Lung (tissue), 12 donors: Measurements from ENCODE around the gene ZNF787. TPM values are rescaled to one million over a fixed set of nuclear protein-coding genes. Genes with fewer than 3 reads are reported as not detected.

Experiments
- ATAC-seq: fragments of 200-7000 bp; cut with Tn5 transposase; one replicate; pipeline ENCODE4 v1.9.1; 2020; ENCODE audit warnings: moderate number of reproducible peaks; ENCODE audit not compliant: insufficient read depth, low FRiP score
- DNase-seq, 3 donors: peaks; one replicate each; pipeline ENCODE4 v3.0.0-alpha.2; 2013 to 2017
- H3K27ac ChIP-seq, 2 donors: one replicate each; pipeline ENCODE4 v1.5.1; 2013; ENCODE audit warnings: mild to moderate bottlenecking in 2 of 2, moderate library complexity in 2 of 2, control low read depth in 1 of 2, inconsistent platforms in 1 of 2, low read depth in 1 of 2, low read length in 1 of 2
- H3K27me3 ChIP-seq, 3 donors: one replicate each; pipeline ENCODE4 v1.5.1; 2013; ENCODE audit warnings: low read length in 2 of 3; ENCODE audit not compliant: control insufficient read depth in 3 of 3, insufficient read depth in 3 of 3
- H3K36me3 ChIP-seq, 4 donors: one replicate each; pipeline ENCODE4 v1.5.1; 2013; ENCODE audit warnings: low read length in 4 of 4, mild to moderate bottlenecking in 1 of 4, moderate library complexity in 1 of 4; ENCODE audit not compliant: control insufficient read depth in 4 of 4, insufficient read depth in 4 of 4
- H3K4me1 ChIP-seq, 5 donors: one replicate each; pipeline ENCODE4 v1.5.1; 2013; ENCODE audit warnings: low read length in 5 of 5, mild to moderate bottlenecking in 2 of 5, moderate library complexity in 1 of 5; ENCODE audit not compliant: control insufficient read depth in 5 of 5, insufficient read depth in 5 of 5
- H3K4me3 ChIP-seq: one replicate; pipeline ENCODE4 v1.5.1; 2013; ENCODE audit warnings: mild to moderate bottlenecking, control low read depth, moderate library complexity
- H3K9ac ChIP-seq, 2 donors: one replicate each; pipeline ENCODE4 v1.5.1; 2013; ENCODE audit warnings: low read length in 2 of 2, control low read depth in 1 of 2; ENCODE audit not compliant: insufficient read depth in 1 of 2
- H3K9me3 ChIP-seq, 4 donors: one replicate each; pipeline ENCODE4 v1.5.1; 2013; ENCODE audit warnings: low read length in 3 of 4, mild to moderate bottlenecking in 1 of 4, moderate library complexity in 1 of 4; ENCODE audit not compliant: control insufficient read depth in 4 of 4, insufficient read depth in 3 of 4
- CTCF ChIP-seq: IDR thresholded peaks from 2 replicates; pipeline ENCODE4 v1.5.1; 2012; ENCODE audit warnings: mild to moderate bottlenecking; ENCODE audit errors: control extremely low read depth, extremely low read depth
- WGBS, 2 donors: extraction: QIAGEN DNeasy Blood & Tissue Kit; methylation state at CpG; one replicate each; pipeline ENCODE4 v1.1.7; 2013; 5-methylcytosine and 5-hydroxymethylcytosine counted together
- polyA plus RNA-seq, 2 donors: library from polyadenylated mRNA; stranded (reverse); fragments of 200-250 nt; gene quantifications; one replicate each; pipeline ENCODE4 v1.2.1, GENCODE V29; 2013
- total RNA-seq, 2 donors: library from RNA; depleted of rRNA in 1 of 2; stranded (reverse); fragments of >200 nt in 1 of 2; gene quantifications; one replicate each; pipeline ENCODE4 v1.2.1, GENCODE V29; 2014 to 2021
- donor health status: control.
- donor health status: control.
- donor health status: Bipolar disorder and iron deficiency.
- donor health status: healthy.
- donor health status: DM: yes; HTN: yes; CAD: no.

ZNF787 gene
- total and polyA plus RNA-seq, 4 donors: 27.5 to 44.7 (median 32.2) TPM

GRCh38 chr19:56155124-56155687, 34.1 kb upstream of the ZNF787 start:
- Histone ChIP-seq H3K9ac (no peak overlapping the region), H3K4me1 (peaks cover 0 to 5% (median 0%) of the 10 kb centered on the region in 5 donors), H3K27ac (no peak overlapping the region), H3K27me3 (no peaks in the 10 kb centered on the region), H3K4me3 (no peak overlapping the region), H3K9me3 (no peaks in the 10 kb centered on the region), H3K36me3 (peaks cover 5 to 23% (median 20%) of the 10 kb centered on the region in 4 donors)
- no peak for DNase-seq
- no peak for TF ChIP-seq CTCF
- 71 to 83% methylated on average over 17 of the region's 17 CpGs for WGBS, 2 donors
- ATAC-seq: no peak

GRCh38 chr19:56153507-56153906, 32.4 kb upstream of the ZNF787 start:
- Histone ChIP-seq H3K4me1 (peaks cover 0 to 6% (median 0%) of the 10 kb centered on the region in 5 donors), H3K9me3 (no peaks in the 10 kb centered on the region), H3K9ac (no peak overlapping the region), H3K4me3 (no peak overlapping the region), H3K36me3 (peaks cover 0 to 15% (median 14%) of the 10 kb centered on the region in 4 donors), H3K27me3 (no peaks in the 10 kb centered on the region), H3K27ac (peak overlapping the region in 1 of 2 donors; percentile 58)
- no peak for TF ChIP-seq CTCF
- WGBS, 2 donors: 24 to 45% methylated on average over 6 of the region's 6 CpGs
- ATAC-seq (no peak), DNase-seq (no peak)

GRCh38 chr19:56152644-56153043, 31.5 kb upstream of the ZNF787 start:
- H3K27me3 ChIP-seq: no peaks in the 10 kb centered on the region
- H3K27ac ChIP-seq: peak overlapping the region in 1 of 2 donors; percentile 58
- peaks cover 0 to 19% (median 13%) of the 10 kb centered on the region in 4 donors for H3K36me3 ChIP-seq
- H3K4me1 ChIP-seq: peaks cover 0 to 7% (median 0%) of the 10 kb centered on the region in 5 donors
- no peak for ATAC-seq
- no peak overlapping the region for H3K4me3 ChIP-seq
- 65 to 76% methylated on average over 2 of the region's 2 CpGs for WGBS, 2 donors
- DNase-seq: no peak
- no peaks in the 10 kb centered on the region for H3K9me3 ChIP-seq
- H3K9ac ChIP-seq: no peak overlapping the region
- TF ChIP-seq CTCF: no peak

- TF ChIP-seq CTCF: no peak
- Histone ChIP-seq H3K4me3 (no peak overlapping the region), H3K9me3 (peaks cover 0 to 3% (median 0%) of the 10 kb centered on the region in 4 donors), H3K4me1 (peaks cover 0 to 7% (median 0%) of the 10 kb centered on the region in 5 donors), H3K27me3 (no peaks in the 10 kb centered on the region), H3K36me3 (peaks cover 0 to 22% (median 7%) of the 10 kb centered on the region in 4 donors), H3K27ac (peak overlapping the region in 1 of 2 donors; percentile 21), H3K9ac (no peak overlapping the region)
- WGBS, 2 donors: 91 to 94% methylated on average over 11 of the region's 11 CpGs
- DNase-seq (no peak), ATAC-seq (no peak)
Observed at GRCh38 chr19:56150358-56150757, 29.3 kb upstream of the ZNF787 start.
